IPS-NIHi7 (cell line): ENCODE results near the gene HPRT1.
"Not testable (repeated sequence)": the region's sequence is repeated elsewhere in the genome, so short reads cannot be mapped to it uniquely, and the experiment has no call there.

Experiments
- DNase-seq: peaks from one replicate; pipeline ENCODE4 v3.0.0; 2012; ENCODE audit warnings: mixed read lengths; ENCODE audit errors: extremely low spot score

Gene HPRT1, protein sequence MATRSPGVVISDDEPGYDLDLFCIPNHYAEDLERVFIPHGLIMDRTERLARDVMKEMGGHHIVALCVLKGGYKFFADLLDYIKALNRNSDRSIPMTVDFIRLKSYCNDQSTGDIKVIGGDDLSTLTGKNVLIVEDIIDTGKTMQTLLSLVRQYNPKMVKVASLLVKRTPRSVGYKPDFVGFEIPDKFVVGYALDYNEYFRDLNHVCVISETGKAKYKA

DNA sequence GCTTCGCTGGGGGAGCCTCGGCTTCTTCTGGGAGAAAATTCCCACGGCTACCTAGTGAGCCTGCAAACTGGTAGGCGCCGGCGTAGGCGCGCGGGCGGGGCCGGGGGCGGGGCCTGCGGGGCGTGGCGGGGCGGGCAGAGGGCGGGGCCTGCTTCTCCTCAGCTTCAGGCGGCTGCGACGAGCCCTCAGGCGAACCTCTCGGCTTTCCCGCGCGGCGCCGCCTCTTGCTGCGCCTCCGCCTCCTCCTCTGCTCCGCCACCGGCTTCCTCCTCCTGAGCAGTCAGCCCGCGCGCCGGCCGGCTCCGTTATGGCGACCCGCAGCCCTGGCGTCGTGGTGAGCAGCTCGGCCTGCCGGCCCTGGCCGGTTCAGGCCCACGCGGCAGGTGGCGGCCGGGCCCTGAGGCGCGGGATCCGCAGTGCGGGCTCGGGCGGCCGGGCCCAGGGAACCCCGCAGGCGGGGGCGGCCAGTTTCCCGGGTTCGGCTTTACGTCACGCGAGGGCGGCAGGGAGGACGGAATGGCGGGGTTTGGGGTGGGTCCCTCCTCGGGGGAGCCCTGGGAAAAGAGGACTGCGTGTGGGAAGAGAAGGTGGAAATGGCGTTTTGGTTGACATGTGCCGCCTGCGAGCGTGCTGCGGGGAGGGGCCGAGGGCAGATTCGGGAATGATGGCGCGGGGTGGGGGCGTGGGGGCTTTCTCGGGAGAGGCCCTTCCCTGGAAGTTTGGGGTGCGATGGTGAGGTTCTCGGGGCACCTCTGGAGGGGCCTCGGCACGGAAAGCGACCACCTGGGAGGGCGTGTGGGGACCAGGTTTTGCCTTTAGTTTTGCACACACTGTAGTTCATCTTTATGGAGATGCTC, at the start of gene HPRT1:
TSS of gene HPRT1 (plus strand) at position 161 of the 857 bp plus-strand sequence. CDS start at position 308, 147 bp downstream.
- peak; percentile 91 for DNase-seq

DNA sequence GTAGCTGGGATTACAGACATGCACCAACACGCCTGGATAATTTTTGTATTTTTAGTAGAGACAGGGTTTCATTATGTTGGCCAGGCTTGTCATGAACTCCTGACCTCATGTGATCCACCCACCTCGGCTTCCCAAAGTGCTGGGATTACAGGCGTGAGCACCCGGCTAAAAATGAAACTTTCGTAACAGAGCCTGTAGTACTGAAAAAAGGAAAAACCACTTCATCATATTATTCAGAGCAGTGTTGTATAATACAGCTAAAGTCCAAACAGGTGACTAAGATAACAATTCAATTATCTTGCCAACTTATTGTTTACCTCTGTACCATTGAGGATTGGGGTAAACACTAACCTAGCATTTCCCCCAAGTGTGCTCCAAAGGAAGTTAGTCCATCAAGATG, 43.9 kb upstream of the HPRT1 start:
- DNase-seq, result no peak

DNA sequence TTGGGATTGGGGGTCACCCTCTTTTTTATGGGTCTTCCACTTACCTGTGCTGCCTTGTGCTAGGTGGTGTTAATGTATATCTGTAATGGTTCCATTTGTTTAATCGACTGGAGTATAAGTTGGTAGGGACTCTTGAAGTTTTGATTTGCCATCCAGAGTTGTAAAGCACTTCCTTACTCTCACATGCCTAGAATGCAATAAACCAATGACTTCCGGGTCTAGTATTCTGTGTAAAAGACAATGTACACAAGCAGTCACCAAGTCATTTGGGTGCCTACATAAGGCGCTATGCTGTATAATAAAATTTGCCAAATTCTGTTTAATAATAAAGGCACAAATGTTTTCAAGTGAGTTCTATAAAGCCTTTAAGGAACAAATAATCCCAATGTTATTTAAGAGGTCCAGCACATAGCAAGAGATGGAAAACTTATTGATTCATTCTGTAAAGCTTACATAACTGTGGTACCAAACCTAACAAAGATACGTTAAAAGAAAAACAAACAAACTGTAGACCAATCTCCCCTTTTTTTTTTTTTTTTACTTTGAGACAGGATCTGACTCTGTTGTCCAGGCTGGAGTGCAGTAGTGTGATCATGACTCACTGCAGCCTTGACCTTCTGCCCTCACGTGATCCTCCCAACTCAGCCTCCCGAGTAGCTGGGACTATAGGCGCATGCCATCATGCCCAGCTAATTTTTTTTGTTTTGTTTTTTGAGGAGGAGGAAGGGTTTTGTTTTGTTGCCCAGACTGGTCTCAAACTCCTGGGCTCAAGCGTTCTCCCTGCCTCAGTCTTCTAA, 41.5 kb upstream of the HPRT1 start:
- DNase-seq, result no peak

DNA sequence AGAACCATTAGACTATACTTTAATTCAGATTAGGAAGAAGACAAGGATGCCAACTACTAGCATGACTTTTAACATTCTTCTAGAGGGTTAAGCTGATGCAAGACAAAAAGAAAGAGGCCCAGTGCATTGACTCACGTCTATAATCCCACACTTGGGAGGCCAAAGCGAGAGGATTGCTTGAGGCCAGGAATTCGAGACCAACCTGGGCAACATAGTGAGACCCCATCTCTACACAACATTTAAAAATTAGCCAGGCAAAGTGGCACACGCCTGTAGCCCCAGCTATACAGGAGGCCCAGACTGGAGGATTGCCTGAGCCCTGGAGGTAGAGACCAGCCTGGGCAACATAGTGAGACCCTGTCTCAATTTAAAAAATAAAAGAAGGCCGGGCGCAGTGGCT, 40.2 kb upstream of the HPRT1 start:
- DNase-seq, result no peak

DNA sequence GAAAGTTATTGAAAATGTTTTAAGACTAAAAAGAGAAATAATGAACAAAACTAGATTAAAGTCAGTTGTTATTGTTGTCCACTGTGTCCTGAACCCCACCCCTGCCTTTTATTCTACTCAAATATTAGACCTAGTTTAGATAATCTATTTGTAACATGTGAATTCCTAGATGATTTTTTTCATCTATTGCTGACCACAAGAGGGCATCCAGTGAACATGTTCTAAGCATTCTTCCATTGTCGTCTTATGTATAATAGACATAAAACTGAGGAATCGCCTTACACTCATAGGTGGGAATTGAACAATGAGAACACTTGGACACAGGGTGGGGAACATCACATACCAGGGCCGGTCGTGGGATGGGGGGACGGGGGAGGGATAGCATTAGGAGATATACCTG, 36.4 kb upstream of the HPRT1 start:
- DNase-seq, result no peak

DNA sequence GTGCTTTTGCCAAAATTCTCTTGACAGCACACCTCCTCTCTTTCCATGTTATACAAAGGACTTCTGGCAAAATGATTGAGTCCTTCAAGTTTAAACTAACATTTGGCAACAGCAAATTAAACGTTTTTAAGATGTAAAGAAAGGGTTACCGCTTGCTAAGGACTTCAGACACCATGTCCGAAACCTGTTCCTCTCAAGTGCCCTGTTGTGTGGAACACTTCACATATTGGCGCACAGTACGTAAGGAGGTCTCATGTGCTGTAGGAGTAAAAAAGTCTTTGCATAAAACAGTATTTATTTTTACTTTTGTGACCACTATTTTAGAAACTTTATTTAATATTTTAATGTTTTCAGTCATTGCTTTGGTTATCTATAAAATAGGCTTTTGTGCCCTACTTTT, 33.7 kb upstream of the HPRT1 start:
- DNase-seq, result no peak

DNA sequence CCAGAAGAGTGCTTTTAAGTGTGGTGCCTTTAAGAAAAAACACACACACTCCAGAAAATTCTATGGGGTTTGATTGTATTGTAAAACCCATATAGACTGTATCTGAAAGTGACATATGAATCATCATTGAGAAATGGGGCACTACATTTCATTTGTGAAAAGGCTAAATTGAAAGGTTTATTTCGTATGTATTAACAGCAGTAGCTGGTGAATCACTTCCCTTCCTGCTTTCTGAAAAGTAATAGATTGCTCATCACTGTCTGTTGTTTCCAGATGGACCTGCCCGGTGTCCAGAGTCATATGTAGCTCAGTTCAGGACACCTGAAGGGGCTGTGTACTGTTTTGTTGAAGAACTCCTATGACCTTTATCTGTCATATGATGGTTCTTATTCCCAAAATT, 28.1 kb upstream of the HPRT1 start:
- no peak for DNase-seq

DNA sequence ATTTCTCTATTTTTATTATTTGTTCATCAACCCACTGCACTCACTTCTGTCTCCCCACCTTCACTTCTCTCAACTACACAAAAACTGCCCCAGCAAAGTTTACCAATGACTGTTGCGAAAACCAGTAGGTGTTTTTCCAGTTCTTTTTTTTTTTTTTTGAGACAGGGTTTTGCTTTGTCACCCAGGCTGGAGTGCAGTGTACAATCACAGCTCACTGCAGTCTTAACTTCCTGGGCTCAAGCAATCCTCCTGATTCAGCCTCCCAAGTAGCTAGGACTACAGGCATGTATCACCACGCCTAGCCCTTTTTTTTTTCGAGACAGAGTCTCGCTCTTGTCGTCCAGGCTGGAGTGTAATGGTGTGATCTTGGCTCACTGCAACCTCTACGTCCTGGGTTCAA, 24.1 kb upstream of the HPRT1 start:
- no peak for DNase-seq

DNA sequence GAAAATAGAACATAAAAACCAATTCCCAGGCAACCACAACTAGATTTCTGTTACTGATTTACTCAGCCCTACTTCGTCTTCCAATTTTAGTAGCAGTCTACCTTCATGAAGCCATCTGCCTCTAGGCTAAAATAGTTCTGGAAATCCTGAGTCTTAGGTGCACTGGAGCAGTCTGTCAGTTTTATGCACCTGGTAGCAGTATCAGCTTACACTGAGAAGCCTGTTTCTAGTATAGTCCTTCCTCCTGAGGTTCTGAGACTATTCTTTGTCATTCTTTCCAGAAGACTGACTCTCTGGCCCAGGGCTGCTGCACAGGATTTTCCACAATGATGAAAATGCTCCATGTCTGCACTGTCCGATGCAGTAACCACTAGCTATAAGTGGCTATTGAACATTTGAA, 16.9 kb upstream of the HPRT1 start:
- DNase-seq, result no peak

DNA sequence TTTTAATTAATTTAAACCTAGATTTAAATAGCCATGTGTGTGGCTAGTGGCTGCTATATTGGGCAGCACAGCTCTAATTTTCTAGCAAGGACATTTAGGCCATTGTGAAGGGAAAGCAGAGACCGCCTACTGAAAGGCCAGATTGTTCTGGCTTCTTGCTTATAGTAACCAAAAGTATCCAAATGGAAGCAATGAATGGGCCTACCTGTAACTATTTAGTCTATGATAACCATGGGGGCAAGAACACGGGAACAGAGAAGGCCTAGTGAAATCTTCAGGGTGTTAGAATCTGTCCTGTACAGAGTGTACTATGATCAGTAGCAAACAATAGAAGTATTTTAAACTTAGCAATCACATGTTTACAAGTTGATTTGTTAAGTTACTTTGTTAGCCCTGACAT, 16.5 kb upstream of the HPRT1 start:
- DNase-seq, result no peak

DNA sequence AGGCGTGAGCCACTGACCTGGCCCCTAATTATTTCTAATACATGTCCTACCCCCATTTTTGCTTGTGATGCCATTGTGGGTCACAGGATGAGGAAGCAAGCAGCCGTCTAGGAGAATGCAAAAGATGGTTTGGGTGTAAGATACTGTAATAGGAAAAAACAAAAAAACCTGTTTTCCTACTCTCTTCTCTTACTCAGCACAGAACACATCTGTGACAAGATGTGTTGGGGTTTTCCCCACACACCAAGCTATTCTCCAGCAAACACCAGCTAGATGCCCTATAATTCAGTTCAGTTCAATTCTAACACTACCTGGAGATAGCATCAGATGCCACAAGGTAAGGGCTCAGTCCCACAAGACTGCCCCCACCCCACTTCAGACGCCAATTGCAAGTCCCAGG, 15.3 kb upstream of the HPRT1 start:
- DNase-seq, result no peak

DNA sequence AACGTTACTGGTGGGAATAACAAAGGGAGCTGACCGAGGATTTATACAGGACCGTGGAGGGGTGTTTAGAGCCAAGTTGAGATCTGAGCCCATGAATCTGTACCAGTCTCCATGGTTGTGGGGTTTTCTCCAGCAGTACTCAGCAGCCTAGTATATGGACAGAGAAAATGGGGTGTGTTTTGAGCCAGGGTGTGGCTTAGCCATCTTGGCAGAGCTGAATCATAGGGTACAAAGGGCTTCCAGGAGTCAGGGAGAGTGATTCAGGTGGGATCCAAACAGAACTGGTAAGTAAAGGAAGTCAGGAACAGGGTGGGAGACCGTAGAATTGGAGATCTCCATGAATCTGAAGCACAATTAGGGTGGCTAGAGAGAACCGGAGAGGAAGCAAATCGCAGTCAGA, 7.4 kb upstream of the HPRT1 start:
- DNase-seq, result no peak

DNA sequence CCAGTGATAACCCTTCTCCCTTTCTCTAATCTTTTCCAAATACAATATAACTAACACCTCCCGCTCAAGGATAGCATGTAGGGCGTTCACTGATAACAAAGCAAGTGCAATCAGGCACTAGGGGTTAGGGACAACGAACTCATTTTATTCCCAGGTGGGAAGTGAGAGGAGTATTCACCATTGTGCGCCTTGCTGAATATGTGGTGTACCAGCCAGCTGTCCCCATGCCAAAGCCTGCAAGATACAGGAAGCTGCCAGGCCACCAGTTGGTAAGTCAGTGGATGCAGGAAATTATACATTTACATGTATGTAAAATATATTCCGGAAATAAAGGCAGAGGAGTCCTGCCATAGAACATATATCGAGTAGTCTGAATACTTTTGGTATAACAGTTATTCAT, 6.3 kb upstream of the HPRT1 start:
- DNase-seq, result no peak

DNA sequence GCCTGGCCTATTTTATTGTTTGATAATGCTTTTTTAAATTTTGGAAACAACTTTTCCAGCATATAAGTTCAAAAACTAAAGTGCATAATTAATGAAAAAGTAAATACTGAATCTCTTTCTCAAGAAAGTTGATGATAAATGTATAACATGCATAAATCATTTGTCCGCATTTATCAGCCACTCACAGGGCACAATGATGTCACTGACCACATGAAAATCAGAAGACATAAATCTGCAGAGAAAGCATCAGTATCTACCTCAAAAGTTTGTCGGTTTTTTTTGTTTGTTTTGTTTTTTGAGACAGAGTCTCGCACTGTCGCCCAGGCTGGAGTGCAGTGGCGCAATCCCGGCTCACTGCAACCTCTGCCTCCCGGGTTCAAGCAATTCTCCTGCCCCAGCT, 5.5 kb upstream of the HPRT1 start:
- DNase-seq, result no peak

DNA sequence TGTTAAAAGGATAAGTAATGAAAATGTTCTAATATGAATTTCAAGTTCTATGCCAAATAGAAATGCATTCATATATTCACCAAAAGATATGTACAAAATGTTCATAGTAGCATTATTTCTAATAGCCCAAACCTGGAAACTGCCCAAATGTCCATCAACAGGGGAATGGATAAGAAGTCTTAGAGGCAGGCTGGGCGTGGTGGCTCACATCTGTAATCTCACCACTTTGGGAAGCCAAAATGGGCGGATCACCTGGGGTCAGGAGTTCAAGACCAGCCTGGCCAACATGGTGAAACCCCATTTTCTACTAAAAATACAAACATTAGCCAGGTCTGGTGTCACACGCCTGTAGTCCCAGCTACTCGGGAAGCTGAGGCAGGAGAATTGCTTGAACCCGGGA, 2.3 kb upstream of the HPRT1 start:
- DNase-seq, result no peak

DNA sequence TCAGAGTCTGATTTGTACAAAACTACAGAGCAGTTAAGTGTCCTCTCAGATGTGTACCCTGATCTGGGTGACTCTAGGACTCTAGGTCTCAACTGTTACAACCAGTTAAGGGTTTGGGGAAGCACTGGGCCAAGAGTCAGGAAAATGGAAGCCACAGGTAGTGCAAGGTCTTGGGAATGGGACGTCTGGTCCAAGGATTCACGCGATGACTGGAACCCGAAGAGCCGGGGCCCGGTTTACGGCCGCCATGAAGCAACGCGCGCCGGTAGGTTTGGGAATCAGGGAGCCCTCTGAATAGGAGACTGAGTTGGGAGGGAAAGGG, 321 bp upstream of the HPRT1 start:
- DNase-seq, result no peak

DNA sequence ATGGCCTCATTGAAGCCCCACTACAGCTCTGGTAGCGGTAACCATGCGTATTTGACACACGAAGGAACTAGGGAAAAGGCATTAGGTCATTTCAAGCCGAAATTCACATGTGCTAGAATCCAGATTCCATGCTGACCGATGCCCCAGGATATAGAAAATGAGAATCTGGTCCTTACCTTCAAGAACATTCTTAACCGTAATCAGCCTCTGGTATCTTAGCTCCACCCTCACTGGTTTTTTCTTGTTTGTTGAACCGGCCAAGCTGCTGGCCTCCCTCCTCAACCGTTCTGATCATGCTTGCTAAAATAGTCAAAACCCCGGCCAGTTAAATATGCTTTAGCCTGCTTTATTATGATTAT, 876 bp downstream of the HPRT1 start:
- no peak for DNase-seq

DNA sequence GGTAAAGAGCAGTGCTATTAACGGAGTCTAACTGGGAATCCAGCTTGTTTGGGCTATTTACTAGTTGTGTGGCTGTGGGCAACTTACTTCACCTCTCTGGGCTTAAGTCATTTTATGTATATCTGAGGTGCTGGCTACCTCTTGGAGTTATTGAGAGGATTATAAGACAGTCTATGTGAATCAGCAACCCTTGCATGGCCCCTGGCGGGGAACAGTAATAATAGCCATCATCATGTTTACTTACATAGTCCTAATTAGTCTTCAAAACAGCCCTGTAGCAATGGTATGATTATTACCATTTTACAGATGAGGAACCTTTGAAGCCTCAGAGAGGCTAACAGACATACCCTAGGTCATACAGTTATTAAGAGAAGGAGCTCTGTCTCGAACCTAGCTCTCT, 1.5 kb downstream of the HPRT1 start:
- DNase-seq, result no peak

DNA sequence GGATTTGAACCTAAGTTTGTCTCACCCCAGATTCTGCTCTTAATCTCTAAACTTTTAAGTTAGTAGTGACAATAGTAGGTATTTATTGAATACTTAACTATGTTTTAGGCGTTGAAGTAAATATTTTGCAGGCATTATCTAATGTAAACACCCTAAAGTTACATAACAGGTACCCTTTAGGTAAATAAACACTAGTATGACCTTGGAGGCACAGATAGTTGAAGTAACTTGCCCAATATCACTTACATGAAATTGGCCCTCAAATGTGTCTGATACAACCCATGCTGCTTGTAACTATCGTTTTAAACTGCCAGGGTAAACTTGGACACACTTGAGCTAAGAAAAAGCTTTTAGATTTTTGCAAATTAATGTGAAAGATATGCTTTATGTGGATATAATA, 3.0 kb downstream of the HPRT1 start:
- no peak for DNase-seq

DNA sequence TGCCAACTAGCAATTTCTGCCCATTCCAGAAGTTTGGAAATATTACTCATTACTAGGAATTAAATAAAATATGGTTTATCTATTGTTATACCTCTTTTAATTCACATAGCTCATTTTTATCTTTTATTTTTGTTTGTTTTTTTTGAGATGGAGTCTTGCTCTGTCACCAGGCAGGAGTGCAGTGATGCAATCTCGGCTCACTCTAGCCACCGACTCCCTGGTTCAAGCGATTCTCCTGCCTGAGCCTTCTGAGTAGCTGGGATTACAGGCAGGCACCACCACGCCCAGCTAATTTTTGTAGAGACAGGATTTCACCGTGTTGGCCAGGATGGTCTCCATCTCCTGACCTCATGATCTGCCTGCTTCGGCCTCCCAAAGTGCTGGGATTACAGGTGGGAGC, 4.5 kb downstream of the HPRT1 start:
- DNase-seq, result not testable (repeated sequence)

DNA sequence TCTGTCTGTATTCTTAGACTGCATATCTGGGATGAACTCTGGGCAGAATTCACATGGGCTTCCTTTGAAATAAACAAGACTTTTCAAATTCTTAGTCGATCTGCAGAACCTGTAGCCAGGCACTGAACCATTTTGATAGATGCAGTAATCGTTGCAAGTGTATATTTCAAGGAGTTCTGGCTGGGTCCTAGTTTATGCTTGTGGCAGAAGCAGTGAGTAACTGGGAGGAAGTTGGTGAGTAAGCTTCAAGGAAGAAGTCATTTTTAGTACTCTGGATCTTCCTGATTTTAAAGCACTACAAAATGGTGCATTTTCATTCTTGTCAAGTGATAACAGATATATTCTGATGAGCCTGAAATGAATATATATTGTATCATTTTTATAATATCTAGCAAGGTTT, 9.5 kb downstream of the HPRT1 start:
- DNase-seq, result no peak

DNA sequence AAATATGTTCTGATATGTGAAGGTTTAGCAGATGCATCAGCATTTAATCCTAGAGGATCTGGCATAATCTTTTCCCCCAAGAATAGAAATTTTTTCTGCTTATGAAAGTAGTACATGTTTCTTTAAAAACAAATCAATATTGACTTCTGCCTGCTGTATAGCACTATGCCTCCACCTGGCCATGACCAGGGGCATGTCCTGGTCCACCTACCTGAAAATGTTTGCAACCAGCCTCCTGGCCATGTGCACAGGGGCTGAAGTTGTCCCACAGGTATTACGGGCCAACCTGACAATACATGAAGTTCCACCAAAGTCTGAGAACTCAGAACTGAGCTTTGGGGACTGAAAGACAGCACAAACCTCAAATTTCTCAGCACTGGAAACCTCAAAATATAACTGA, 10.0 kb downstream of the HPRT1 start:
- DNase-seq, result no peak

DNA sequence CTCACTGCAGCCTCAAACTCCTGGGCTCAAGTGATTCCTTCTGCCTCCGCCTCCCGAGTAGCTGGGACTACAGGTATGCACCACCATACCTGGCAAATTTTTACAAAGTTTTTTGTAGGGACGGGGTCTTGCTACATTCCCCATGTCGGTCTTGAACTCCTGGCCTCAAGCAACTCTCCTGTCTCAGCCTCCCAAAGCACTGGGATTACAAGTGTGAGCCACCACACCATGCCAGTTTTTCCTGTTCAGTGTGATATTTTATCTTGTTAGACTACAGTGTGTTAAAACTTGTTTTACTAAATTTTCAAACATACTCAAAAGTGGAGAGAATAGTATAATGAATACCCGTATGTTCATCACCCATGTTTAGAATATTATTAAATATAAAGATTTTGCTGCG, 12.1 kb downstream of the HPRT1 start:
- no peak for DNase-seq
